K562 (cell line): ENCODE data around the gene MYB. TPM values are rescaled to one million over a fixed set of nuclear protein-coding genes. Genes with fewer than 3 reads are reported as not detected.

Experiments used
- CBX5 ChIP-seq: IDR thresholded peaks from 2 replicates; pipeline ENCODE4 v1.6.1; 2014; ENCODE audit warnings: low read depth, borderline replicate concordance
- CHD7 ChIP-seq: fragments of 200-600 bp; sonication (generic); IDR thresholded peaks from one replicate; pipeline ENCODE4 v1.6.1; 2012; ENCODE audit warnings: mild to moderate bottlenecking, low read depth, low read length, inconsistent platforms
- FOXP1 ChIP-seq: sonication (generic); formaldehyde crosslinking; IDR thresholded peaks from 2 replicates; pipeline ENCODE4 v1.8.0; 2022; ENCODE audit warnings: mild to moderate bottlenecking, missing genetic modification reagents
- PTBP1 ChIP-seq: fragments of 200-400 bp; formaldehyde crosslinking; IDR thresholded peaks from 2 replicates; pipeline ENCODE4 v1.6.1; 2017; ENCODE audit warnings: low read depth, low read length
- SRSF1 ChIP-seq: fragments of 200-400 bp; formaldehyde crosslinking; IDR thresholded peaks from 2 replicates; pipeline ENCODE4 v1.6.1; 2017; ENCODE audit warnings: mild to moderate bottlenecking, low read depth, low read length, moderate library complexity
- ZNF609 ChIP-seq: sonication (generic); formaldehyde crosslinking; IDR thresholded peaks from 2 replicates; pipeline ENCODE4 v1.8.1; 2023; ENCODE audit warnings: missing genetic modification reagents, mild to moderate bottlenecking, borderline replicate concordance
- ZNF639 ChIP-seq, 2 experiments: fragments of 200-800 bp in 1 of 2; sonication (Bioruptor generic) in 1 of 2; sonication (generic) in 1 of 2; formaldehyde crosslinking in 1 of 2; IDR thresholded peaks in 1 of 2; conservative IDR thresholded peaks in 1 of 2; 2 replicates each; pipeline versions ENCODE4 v1.5.0 to v1.6.1; 2016 to 2020; ENCODE audit warnings: missing compliant biosample characterization in 1 of 2, missing genetic modification characterization in 1 of 2, missing genetic modification reagents in 1 of 2
- polyA plus RNA-seq, 8 experiments: library from polyadenylated mRNA; depleted of rRNA in 4 of 8; stranded (reverse) in 5 of 8; unstranded in 3 of 8; fragments of >200 nt; fragmentation: Nextera tagmentation in 2 of 8; fragmentation: Illumina TruSeq in 1 of 8; extraction: Ambion mirVana in 2 of 8; extraction: Trizol in 1 of 8; gene quantifications; 2 replicates each; pipeline versions ENCODE4 v1.2.1 to v1.2.3, GENCODE V29; 2011 to 2014; ENCODE audit warnings: inconsistent platforms in 1 of 8, missing spikeins in 1 of 8
- total RNA-seq, 7 experiments: library from RNA; depleted of rRNA in 6 of 7; stranded (reverse); fragments of >200 nt in 6 of 7; fragmentation: Illumina TruSeq in 2 of 7; extraction: Trizol in 2 of 7; gene quantifications; 2 replicates each; pipeline versions ENCODE4 v1.2.1 to v1.2.3, GENCODE V29; 2011 to 2021; ENCODE audit warnings: low replicate concordance in 1 of 7

Gene MYB
- total and polyA plus RNA-seq, 9 of the 15 experiments (the other 6 are each of a cell fraction or from before 2014, with no cell fraction given) = 35.8 to 218 (median 140) TPM

- TF ChIP-seq CHD7 (no peak), ZNF639 (CRISPR knock-in tag; conservative IDR thresholded peaks at IDR 0.05 in 1 of 2, IDR thresholded peaks at IDR 0.05 in 1 of 2) (peak in 1 of 2 experiments; percentile 77; a peak in 2 of 4 replicates), FOXP1 (CRISPR knock-in tag) (peak; percentile 9; the same call in 1 of the 2 replicates), SRSF1 (no peak), CBX5 (no peak), ZNF609 (CRISPR knock-in tag) (no peak), PTBP1 (no peak)
Observed at GRCh38 chr6:135180542-135181332, at the start of gene MYB (continued).
